Coronary artery (tissue), 2 donors: Measurements from ENCODE around the gene COPZ1.
"Not testable (repeated sequence)": the region's sequence is repeated elsewhere in the genome, so short reads cannot be mapped to it uniquely, and the experiment has no call there.

Experiments
- DNase-seq: peaks from one replicate; pipeline ENCODE4 v3.0.0-alpha.2; 2017; ENCODE audit warnings: low spot score
- H3K27ac ChIP-seq, 2 donors: fragments of 200-600 bp; sonication (generic); one replicate each; pipeline ENCODE4 v1.5.1; 2016 to 2019
- H3K4me3 ChIP-seq: fragments of 200-600 bp; sonication (generic); 2 replicates; pipeline ENCODE4 v1.5.1; 2016; ENCODE audit warnings: mild to moderate bottlenecking, moderate library complexity
- TF ChIP-seq, protein P1 (sequence below): fragments of 200-600 bp; sonication (generic); IDR thresholded peaks from one replicate; pipeline ENCODE4 v1.5.1; 2019; ENCODE audit warnings: antibody characterized with exemption

COPZ1 gene

DNA sequence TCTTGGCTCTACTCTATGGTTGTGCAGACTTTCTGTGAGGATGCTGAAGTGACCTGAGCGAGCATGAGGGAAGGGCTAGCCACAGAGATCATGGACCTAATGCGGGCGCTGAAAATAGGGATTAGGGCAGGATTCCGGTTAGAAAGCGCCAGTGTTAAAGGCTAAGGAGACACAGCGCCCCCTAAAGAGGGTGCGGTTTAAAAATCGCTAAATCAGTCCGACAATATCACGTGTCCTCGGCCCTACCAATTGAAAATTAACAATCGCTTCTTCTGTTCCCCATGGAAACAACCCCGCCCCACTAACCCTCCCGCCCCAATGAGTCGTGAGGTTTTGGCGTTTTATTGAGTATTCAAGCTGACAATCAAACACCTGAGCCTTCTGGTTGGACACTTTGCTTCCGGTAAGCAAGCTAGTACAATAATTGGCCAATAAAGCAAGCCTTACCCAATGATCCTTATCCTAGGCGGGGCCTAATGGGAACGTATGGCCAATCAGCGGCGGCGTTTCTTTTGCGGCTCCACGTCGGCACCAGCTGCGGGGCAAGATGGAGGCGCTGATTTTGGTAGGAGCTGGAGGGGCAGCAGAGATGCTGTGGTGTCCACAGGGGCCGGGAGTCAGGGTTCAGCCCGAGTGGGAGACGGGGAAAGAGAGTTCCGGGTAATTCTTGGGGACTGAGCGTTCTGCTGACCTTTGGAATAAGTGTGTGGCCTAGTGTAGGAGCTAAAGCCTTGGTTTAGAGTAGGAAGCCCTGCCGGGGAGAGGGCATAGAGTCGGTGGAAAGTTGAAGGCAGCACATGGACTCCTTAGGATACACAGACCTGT lies at the start of gene COPZ1:
Gene COPZ1 (plus strand): TSS at position 515 of the 825 bp plus-strand sequence. CDS start 33 bp downstream, at position 548.
- peak within 1 kb of the TSS; percentile 70 to 88 for H3K27ac ChIP-seq
- TF ChIP-seq, protein P1, sequence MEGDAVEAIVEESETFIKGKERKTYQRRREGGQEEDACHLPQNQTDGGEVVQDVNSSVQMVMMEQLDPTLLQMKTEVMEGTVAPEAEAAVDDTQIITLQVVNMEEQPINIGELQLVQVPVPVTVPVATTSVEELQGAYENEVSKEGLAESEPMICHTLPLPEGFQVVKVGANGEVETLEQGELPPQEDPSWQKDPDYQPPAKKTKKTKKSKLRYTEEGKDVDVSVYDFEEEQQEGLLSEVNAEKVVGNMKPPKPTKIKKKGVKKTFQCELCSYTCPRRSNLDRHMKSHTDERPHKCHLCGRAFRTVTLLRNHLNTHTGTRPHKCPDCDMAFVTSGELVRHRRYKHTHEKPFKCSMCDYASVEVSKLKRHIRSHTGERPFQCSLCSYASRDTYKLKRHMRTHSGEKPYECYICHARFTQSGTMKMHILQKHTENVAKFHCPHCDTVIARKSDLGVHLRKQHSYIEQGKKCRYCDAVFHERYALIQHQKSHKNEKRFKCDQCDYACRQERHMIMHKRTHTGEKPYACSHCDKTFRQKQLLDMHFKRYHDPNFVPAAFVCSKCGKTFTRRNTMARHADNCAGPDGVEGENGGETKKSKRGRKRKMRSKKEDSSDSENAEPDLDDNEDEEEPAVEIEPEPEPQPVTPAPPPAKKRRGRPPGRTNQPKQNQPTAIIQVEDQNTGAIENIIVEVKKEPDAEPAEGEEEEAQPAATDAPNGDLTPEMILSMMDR, result peak; percentile 39
- peak; percentile 97 for DNase-seq
- H3K4me3 ChIP-seq, result peak within 1 kb of the TSS; percentile 91

DNA sequence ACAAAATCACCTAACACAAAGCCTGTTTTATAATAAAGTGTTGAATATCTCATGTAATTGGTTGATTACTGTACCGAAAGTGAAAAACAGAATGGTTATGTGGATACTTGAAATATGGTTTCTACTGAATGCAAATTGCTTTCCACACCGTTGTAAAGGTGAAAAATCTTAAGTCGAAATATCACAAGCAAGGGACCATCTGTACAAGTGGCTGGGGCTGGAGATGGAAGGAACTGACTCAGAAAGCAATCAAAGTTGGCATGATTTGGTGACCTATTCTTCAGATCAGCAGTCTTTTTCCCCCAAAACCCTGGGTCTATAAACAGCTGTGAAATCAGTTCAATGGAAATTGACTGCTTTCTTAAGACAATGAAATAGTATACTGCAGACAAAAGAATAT lies 48.6 kb upstream of the COPZ1 start:
- TF ChIP-seq, protein P1, result no peak

DNA sequence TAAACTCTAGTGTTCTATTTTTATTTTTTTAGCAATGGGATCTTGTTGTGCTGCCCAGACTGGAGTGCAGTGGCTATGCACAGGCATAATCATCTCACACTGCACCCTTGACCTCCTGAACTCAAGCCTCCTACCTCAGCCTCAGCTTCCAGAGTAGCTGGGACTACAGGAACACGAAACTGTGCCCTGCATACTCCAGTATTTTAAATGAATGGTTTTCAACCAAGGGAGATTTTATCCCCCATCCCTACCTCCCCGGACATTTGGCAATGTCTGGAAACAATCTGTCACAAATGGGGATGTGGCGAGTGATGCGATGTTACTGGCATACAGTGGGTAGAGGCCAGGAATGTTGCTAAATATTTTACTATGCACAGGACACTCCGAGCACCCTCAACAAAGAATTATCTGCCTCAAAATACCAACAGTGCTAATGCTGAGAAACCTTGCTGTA lies 47.1 kb upstream of the COPZ1 start:
- no peak for DNase-seq
- TF ChIP-seq, protein P1, result no peak
- Histone ChIP-seq H3K4me3 (peak overlapping the region; percentile 1), H3K27ac (peak overlapping the region; percentile 41 to 90)

More for the DNA sequence above, 48.6 kb upstream of the COPZ1 start:
- H3K4me3 ChIP-seq, result no peak overlapping the region
- H3K27ac ChIP-seq, result no peak overlapping the region
- no peak for DNase-seq

- H3K4me3 ChIP-seq, result peak overlapping the region; percentile 74
These were observed 45.7 kb upstream of the COPZ1 start for GRCh38 chr12:54279227-54279631.

DNA sequence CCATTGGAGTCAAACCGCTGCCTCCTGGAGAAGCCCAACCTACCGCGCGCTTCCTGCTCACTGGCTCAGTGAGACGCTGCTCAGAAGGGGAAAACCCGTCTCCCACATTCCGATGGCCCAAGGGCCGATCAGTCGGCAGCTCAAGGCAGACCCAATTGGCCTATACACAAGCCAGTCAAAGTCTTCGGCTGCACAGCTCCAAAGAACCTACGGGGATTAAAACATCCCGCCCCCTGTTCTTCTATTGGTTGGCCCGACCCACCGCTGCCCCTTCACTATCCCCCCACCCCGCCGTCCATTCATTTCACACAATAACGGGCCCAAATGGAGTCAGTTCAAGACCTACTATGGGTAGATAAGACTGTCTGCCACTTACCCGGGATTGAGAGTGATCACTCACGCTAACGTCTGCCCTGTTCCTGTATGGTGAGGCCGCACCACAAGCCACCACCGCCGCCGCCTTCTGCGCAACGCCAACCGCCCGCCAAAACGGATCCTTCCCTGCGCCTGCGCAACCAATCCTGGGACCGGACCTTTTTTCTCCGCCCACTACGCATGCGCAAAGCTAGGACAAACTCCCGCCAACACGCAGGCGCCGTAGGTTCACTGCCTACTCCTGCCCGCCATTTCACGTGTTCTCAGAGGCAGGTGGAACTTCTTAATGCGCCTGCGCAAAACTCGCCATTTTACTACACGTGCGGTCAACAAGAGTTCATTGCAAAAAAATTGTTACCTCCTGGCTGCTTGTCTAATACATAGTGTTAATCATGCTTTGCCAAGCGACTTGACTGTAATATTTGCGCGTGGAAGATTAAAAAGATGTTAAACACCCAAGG lies 45.1 kb upstream of the COPZ1 start, which contains the start of gene CBX5:
Gene CBX5 (minus strand): TSS at position 491 of the 836 bp plus-strand sequence. CDS start 22,472 bp downstream, outside the sequence.
- H3K4me3 ChIP-seq, result peak within 1 kb of the TSS; percentile 74
- DNase-seq, result peak; percentile 99
- H3K27ac ChIP-seq, result peak within 1 kb of the TSS; percentile 90 to 93
- TF ChIP-seq, protein P1, result no peak

More at GRCh38 chr12:54279227-54279631, 45.7 kb upstream of the COPZ1 start:
- TF ChIP-seq, protein P1, result no peak
- H3K27ac ChIP-seq, result peak overlapping the region; percentile 90 to 93
- DNase-seq, result no peak

DNA sequence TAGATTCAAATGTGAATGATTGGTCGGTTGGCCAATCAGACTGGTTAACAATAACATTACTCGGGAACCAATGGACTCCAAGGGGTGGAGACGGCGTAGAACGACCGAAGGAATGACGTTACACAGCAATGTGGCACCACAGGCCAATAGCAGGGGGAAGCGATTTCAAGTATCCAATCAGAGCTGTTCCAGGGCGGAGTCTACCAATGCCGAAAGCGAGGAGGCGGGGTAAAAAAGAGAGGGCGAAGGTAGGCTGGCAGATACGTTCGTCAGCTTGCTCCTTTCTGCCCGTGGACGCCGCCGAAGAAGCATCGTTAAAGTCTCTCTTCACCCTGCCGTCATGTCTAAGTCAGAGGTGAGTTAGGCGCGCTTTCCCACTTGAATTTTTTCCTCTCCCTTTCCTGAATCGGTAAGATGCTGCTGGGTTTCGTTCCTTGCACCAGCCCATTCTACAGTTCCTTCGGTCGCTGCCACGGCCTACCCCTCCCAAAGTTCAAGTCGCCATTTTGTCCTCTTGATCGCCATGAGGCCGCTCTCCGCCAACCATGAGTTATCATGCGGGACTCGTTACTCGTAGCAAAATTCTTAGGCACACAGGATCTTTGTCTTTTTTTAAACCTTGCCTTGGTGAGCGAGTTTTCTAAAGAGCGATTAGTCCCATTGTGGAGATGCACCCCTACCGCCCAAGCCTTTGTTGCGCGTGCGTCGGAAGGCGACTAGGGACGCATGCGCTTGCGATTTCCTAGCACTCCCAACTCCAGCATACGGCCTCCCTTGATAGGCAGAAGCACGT lies 44.3 kb upstream of the COPZ1 start, which contains the start of gene HNRNPA1:
Gene HNRNPA1 (plus strand): TSS at position 259 of the 793 bp plus-strand sequence. CDS start 82 bp downstream, at position 341.
- DNase-seq, result peak; percentile 99
- Histone ChIP-seq H3K4me3 (peak within 1 kb of the TSS; percentile 74), H3K27ac (peak within 1 kb of the TSS; percentile 90 to 93)

DNA sequence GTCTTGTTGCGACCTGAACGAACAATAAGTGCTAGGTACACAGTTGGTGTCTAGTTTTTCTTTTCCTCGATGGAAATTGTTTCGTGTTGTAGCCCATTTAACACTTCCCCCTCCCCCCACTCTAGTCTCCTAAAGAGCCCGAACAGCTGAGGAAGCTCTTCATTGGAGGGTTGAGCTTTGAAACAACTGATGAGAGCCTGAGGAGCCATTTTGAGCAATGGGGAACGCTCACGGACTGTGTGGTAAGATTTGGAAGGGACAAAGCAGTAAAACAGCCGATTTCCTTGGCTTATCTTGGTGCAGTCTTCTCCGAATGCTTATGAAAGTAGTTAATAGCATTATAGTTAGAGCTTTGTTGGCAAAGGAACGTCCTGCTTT lies 43.7 kb upstream of the COPZ1 start:
- Histone ChIP-seq H3K27ac (peak overlapping the region; percentile 89 to 93), H3K4me3 (peak overlapping the region; percentile 74)
- not testable (repeated sequence) for DNase-seq

More for the DNA sequence above, 44.3 kb upstream of the COPZ1 start, which contains the start of gene HNRNPA1:
- TF ChIP-seq, protein P1, result no peak

- DNase-seq, result not testable (repeated sequence)
- Histone ChIP-seq H3K27ac (peak overlapping the region; percentile 89 to 93), H3K4me3 (peak overlapping the region; percentile 74)
These were observed 43.2 kb upstream of the COPZ1 start for GRCh38 chr12:54281694-54282093.
